Caco-2 (cell line): Measurements from ENCODE around the gene LIMA1. TPM values are rescaled to one million over a fixed set of nuclear protein-coding genes. Genes with fewer than 3 reads are reported as not detected.

Source experiments
- BruUV-seq: library from RNA; stranded (reverse); fragments of 400-500 nt; replicated peaks from 2 replicates; lab custom pipeline; 2021; lab: Mats Ljungman, UMichigan
- CTCF ChIA-PET: fragments of 300-600 bp; sonication (Branson Sonifier 250); formaldehyde crosslinking; loops from one replicate; lab custom pipeline; 2022; ENCODE audit warnings: antibody characterized with exemption; lab: Charles Lee
- POLR2A ChIA-PET: fragments of 300-600 bp; sonication (Branson Sonifier 250); formaldehyde crosslinking; loops from one replicate; lab custom pipeline; 2022; ENCODE audit warnings: antibody characterized with exemption; lab: Charles Lee
- DNase-seq, 2 experiments: peaks; one replicate each; pipeline versions ENCODE4 v3.0.0 to v3.0.0-alpha.2; 2020 to 2022
- H3K27me3 ChIP-seq: replicated peaks from 2 replicates; pipeline ENCODE4 v1.6.0; 2011; ENCODE audit warnings: low read length; ENCODE audit not compliant: control insufficient read depth, insufficient read depth
- H3K36me3 ChIP-seq: 2 replicates; pipeline ENCODE4 v1.5.1; 2011; ENCODE audit warnings: low read length; ENCODE audit not compliant: control insufficient read depth, insufficient read depth
- H3K4me1 ChIP-seq: fragments of 250-450 bp; sonication (Bioruptor Pico); 2 replicates; pipeline ENCODE4 v1.5.1; 2020; ENCODE audit warnings: mild to moderate bottlenecking
- H3K4me3 ChIP-seq: 2 replicates; pipeline ENCODE4 v1.5.1; 2011; ENCODE audit warnings: low read depth, mild to moderate bottlenecking, control low read depth, low read length
- H3K9me3 ChIP-seq: fragments of 250-450 bp; sonication (Bioruptor Pico); 2 replicates; pipeline ENCODE4 v1.5.1; 2020; ENCODE audit warnings: mild to moderate bottlenecking, moderate library complexity
- H3K27ac Mint-ChIP-seq: one replicate; pipeline ENCODE4 v1.8.0; 2022; ENCODE audit warnings: mixed read lengths; ENCODE audit not compliant: unreplicated experiment
- H3K27me3 Mint-ChIP-seq: one replicate; pipeline ENCODE4 v1.8.0; 2022; ENCODE audit warnings: mixed read lengths; ENCODE audit not compliant: insufficient read depth, unreplicated experiment
- H3K36me3 Mint-ChIP-seq: one replicate; pipeline ENCODE4 v1.8.0; 2022; ENCODE audit warnings: mild to moderate bottlenecking, mixed read lengths; ENCODE audit not compliant: insufficient read depth, unreplicated experiment
- H3K4me1 Mint-ChIP-seq: one replicate; pipeline ENCODE4 v1.8.0; 2022; ENCODE audit warnings: low read depth, mixed read lengths; ENCODE audit not compliant: unreplicated experiment
- H3K4me3 Mint-ChIP-seq: one replicate; pipeline ENCODE4 v1.8.0; 2022; ENCODE audit warnings: mild to moderate bottlenecking, moderate library complexity, mixed read lengths; ENCODE audit not compliant: unreplicated experiment
- H3K9me3 Mint-ChIP-seq: one replicate; pipeline ENCODE4 v1.8.0; 2022; ENCODE audit warnings: mixed read lengths; ENCODE audit not compliant: unreplicated experiment
- CTCF ChIP-seq, 2 experiments: fragments of 200-600 bp in 1 of 2; IDR thresholded peaks; 1 replicate in 1 of 2; 2 replicates in 1 of 2; pipeline versions ENCODE4 v1.5.1 to v1.8.0; 2011 to 2022; ENCODE audit warnings: antibody characterized with exemption in 1 of 2, control low read depth in 1 of 2, inconsistent platforms in 1 of 2, low read depth in 1 of 2, low read length in 1 of 2, mild to moderate bottlenecking in 1 of 2, moderate library complexity in 1 of 2; ENCODE audit not compliant: insufficient read depth in 1 of 2, severe bottlenecking in 1 of 2, unreplicated experiment in 1 of 2
- intact Hi-C: fragments of 100-400 bp; cut with micrococcal nuclease; formaldehyde crosslinking; loops from one replicate; pipeline ENCODE4 v1.10.0; 2022; ENCODE audit not compliant: unreplicated experiment
- total RNA-seq: library from RNA; stranded (reverse); gene quantifications from 2 replicates; pipeline ENCODE4 v1.2.3, GENCODE V29; 2022

LIMA1 gene
- total RNA-seq, 1 experiment from 2014 or later: 50.3 TPM

GRCh38 chr12:50222275-50222783 lies 61.0 kb downstream of the LIMA1 start:
- no peak overlapping the region for H3K4me3 ChIP-seq
- no peaks in the 10 kb centered on the region for H3K27me3 ChIP-seq
- no peaks in the 10 kb centered on the region for H3K27me3 Mint-ChIP-seq
- H3K9me3 Mint-ChIP-seq: no peaks in the 10 kb centered on the region
- intact Hi-C loops: no loop called here
- H3K9me3 ChIP-seq: no peaks in the 10 kb centered on the region
- BruUV-seq: no TSS peak
- CTCF ChIA-PET: interaction anchor here (0.6 to 0.8 kb wide), 3 partner anchors 91 to 231 kb away, joined by 3 to 5 read pairs (median 3); no protein-coding TSS in a partner anchor
- H3K27ac Mint-ChIP-seq: no peak overlapping the region
- no peaks in the 10 kb centered on the region for H3K4me1 Mint-ChIP-seq
- peaks cover 16% of the 10 kb centered on the region for H3K36me3 Mint-ChIP-seq
- peaks cover 1% of the 10 kb centered on the region; the same call in 1 of the 2 replicates for H3K36me3 ChIP-seq
- POLR2A ChIA-PET: no interaction called here
- peak in 1 of 2 experiments; percentile 17 for TF ChIP-seq CTCF (IDR thresholded peaks at IDR 0.05; ENCODE audit: insufficient read depth in 1 of 2, low read depth in 1 of 2, low read length in 1 of 2, severe bottlenecking in 1 of 2, unreplicated experiment in 1 of 2)
- H3K4me3 Mint-ChIP-seq: no peak overlapping the region
- DNase-seq: peak in 1 of 2 experiments; percentile 33
- peaks cover 26% of the 10 kb centered on the region; the same call in 1 of the 2 replicates for H3K4me1 ChIP-seq

GRCh38 chr12:50221228-50222008 lies 61.9 kb downstream of the LIMA1 start:
- H3K9me3 Mint-ChIP-seq: no peaks in the 10 kb centered on the region
- H3K36me3 ChIP-seq: peaks cover 1% of the 10 kb centered on the region; the same call in 1 of the 2 replicates
- no peak overlapping the region for H3K27ac Mint-ChIP-seq
- H3K9me3 ChIP-seq: no peaks in the 10 kb centered on the region
- peaks cover 21% of the 10 kb centered on the region for H3K36me3 Mint-ChIP-seq
- H3K27me3 ChIP-seq: no peaks in the 10 kb centered on the region
- ChIA-PET POLR2A (interaction anchor here (0.6 kb wide), 1 partner anchor 30 kb away, joined by 3 read pairs; no protein-coding TSS in a partner anchor), CTCF (no interaction called here)
- BruUV-seq: no TSS peak
- no peak overlapping the region for H3K4me3 ChIP-seq
- no peak for DNase-seq
- intact Hi-C loops: no loop called here
- TF ChIP-seq CTCF (IDR thresholded peaks at IDR 0.05; ENCODE audit: insufficient read depth in 1 of 2, low read depth in 1 of 2, low read length in 1 of 2, severe bottlenecking in 1 of 2, unreplicated experiment in 1 of 2): no peak
- H3K4me1 Mint-ChIP-seq: no peaks in the 10 kb centered on the region
- H3K4me3 Mint-ChIP-seq: no peak overlapping the region
- H3K27me3 Mint-ChIP-seq: no peaks in the 10 kb centered on the region
- peaks cover 26% of the 10 kb centered on the region; the same call in 1 of the 2 replicates for H3K4me1 ChIP-seq

- Histone ChIP-seq H3K4me3 (no peak overlapping the region), H3K4me1 (peaks cover 26% of the 10 kb centered on the region; the same call in 1 of the 2 replicates), H3K27me3 (no peaks in the 10 kb centered on the region), H3K9me3 (no peaks in the 10 kb centered on the region), H3K36me3 (peaks cover 1% of the 10 kb centered on the region; the same call in 1 of the 2 replicates)
- intact Hi-C loops: no loop called here
- no peak for TF ChIP-seq CTCF (IDR thresholded peaks at IDR 0.05; ENCODE audit: insufficient read depth in 1 of 2, low read depth in 1 of 2, low read length in 1 of 2, severe bottlenecking in 1 of 2, unreplicated experiment in 1 of 2)
- CTCF ChIA-PET: no interaction called here
- Mint-ChIP-seq H3K9me3 (no peaks in the 10 kb centered on the region), H3K4me1 (no peaks in the 10 kb centered on the region), H3K27me3 (no peaks in the 10 kb centered on the region), H3K4me3 (no peak overlapping the region), H3K36me3 (peaks cover 18% of the 10 kb centered on the region), H3K27ac (no peak overlapping the region)
- BruUV-seq: no TSS peak
- DNase-seq: no peak
- POLR2A ChIA-PET: interaction anchor here (0.6 kb wide), 1 partner anchor 29 kb away, joined by 3 read pairs; no protein-coding TSS in a partner anchor
Measured at GRCh38 chr12:50220363-50220995, 62.8 kb downstream of the LIMA1 start.
